22Rv1 (cell line): Measurements from ENCODE around the gene RCL1.
A peak's percentile ranks its signal among the peaks of the same experiment; 100 is the strongest.

Experiments used
- ZFX ChIP-seq: fragments of 450-650 bp; IDR thresholded peaks from 2 replicates; pipeline ENCODE4 v1.6.1; 2017; ENCODE audit warnings: antibody characterized with exemption, borderline replicate concordance
- TF ChIP-seq, protein P1 (sequence below): fragments of 450-650 bp; IDR thresholded peaks from 2 replicates; pipeline ENCODE4 v1.5.1; 2017; ENCODE audit warnings: mild to moderate bottlenecking

DNA sequence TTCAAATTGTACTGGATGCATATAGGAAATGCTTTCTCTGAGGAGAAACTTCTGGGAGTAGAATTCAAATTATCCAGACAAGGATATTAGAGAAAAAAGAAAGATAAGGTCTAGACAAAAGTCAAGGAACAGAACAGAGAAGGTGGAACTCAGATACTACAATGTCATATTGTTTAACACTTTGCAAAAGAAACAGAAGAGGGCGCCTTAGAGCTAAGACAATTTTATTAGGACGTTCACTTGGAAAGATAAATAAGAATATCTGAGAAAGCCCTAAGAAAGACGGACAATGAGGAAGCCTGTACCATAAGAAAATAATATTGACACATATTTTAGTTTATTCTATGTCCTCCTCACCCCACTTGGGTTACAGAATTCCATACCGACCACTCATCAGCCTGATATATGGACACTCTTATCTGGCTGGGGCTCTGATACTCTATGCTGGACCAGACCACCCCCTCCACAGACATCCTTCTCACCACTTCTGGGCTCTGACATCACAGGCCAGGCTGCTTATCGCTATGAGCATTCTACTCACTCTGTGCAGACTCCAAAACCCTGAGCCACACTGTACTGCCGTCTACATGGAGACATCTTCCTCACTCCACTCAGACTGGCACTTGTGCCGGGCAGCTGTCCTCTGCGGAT lies 42.6 kb upstream of the RCL1 start:
- TF ChIP-seq, protein P1, sequence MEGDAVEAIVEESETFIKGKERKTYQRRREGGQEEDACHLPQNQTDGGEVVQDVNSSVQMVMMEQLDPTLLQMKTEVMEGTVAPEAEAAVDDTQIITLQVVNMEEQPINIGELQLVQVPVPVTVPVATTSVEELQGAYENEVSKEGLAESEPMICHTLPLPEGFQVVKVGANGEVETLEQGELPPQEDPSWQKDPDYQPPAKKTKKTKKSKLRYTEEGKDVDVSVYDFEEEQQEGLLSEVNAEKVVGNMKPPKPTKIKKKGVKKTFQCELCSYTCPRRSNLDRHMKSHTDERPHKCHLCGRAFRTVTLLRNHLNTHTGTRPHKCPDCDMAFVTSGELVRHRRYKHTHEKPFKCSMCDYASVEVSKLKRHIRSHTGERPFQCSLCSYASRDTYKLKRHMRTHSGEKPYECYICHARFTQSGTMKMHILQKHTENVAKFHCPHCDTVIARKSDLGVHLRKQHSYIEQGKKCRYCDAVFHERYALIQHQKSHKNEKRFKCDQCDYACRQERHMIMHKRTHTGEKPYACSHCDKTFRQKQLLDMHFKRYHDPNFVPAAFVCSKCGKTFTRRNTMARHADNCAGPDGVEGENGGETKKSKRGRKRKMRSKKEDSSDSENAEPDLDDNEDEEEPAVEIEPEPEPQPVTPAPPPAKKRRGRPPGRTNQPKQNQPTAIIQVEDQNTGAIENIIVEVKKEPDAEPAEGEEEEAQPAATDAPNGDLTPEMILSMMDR: peak; percentile 83
- TF ChIP-seq ZFX: no peak
